Neural progenitor cell (in vitro differentiated cells): ENCODE measurements around the gene SPTSSB. TPM values are rescaled to one million over a fixed set of nuclear protein-coding genes. Genes with fewer than 3 reads are reported as not detected.
A peak's percentile ranks its signal among the peaks of the same experiment; 100 is the strongest.

Source experiments
- DNase-seq: peaks from one replicate; pipeline ENCODE4 v3.0.0-alpha.2; 2016; ENCODE audit warnings: low spot score
- H2AFZ ChIP-seq: fragments of 200-600 bp; sonication (generic); replicated peaks from 2 replicates; pipeline ENCODE4 v1.6.1; 2016; ENCODE audit warnings: antibody characterized with exemption
- H3F3A ChIP-seq: fragments of 200-600 bp; sonication (generic); 2 replicates; pipeline ENCODE4 v1.6.1; 2016; ENCODE audit warnings: antibody characterized with exemption, low read depth
- H3K27ac ChIP-seq: fragments of 200-600 bp; sonication (generic); 2 replicates; pipeline ENCODE4 v1.5.1; 2016; ENCODE audit warnings: mild to moderate bottlenecking
- H3K27me3 ChIP-seq: fragments of 200-600 bp; sonication (generic); 2 replicates; pipeline ENCODE4 v1.6.1; 2016; ENCODE audit warnings: mild to moderate bottlenecking, moderate library complexity
- H3K36me3 ChIP-seq: fragments of 200-600 bp; sonication (generic); 2 replicates; pipeline ENCODE4 v1.5.1; 2016
- H3K4me1 ChIP-seq: fragments of 200-600 bp; sonication (generic); 2 replicates; pipeline ENCODE4 v1.6.1; 2016; ENCODE audit warnings: mixed run types
- H3K4me2 ChIP-seq: fragments of 200-600 bp; sonication (generic); 2 replicates; pipeline ENCODE4 v1.6.1; 2016
- H3K4me3 ChIP-seq: fragments of 200-600 bp; sonication (generic); 2 replicates; pipeline ENCODE4 v1.5.1; 2016
- H3K79me2 ChIP-seq: fragments of 200-600 bp; sonication (generic); 2 replicates; pipeline ENCODE4 v1.6.1; 2016; ENCODE audit warnings: low read depth
- H3K9ac ChIP-seq: fragments of 200-600 bp; sonication (generic); 2 replicates; pipeline ENCODE4 v1.6.1; 2016
- H3K9me3 ChIP-seq: fragments of 200-600 bp; sonication (generic); 2 replicates; pipeline ENCODE4 v1.5.1; 2016; ENCODE audit warnings: low read depth
- H4K20me1 ChIP-seq: fragments of 200-600 bp; sonication (generic); 2 replicates; pipeline ENCODE4 v1.6.1; 2016; ENCODE audit warnings: low read depth
- H3K27ac Mint-ChIP-seq: 3 replicates; pipeline ENCODE4 v1.8.0; 2021; ENCODE audit warnings: mixed read lengths
- H3K27me3 Mint-ChIP-seq: 2 replicates; pipeline ENCODE4 v1.8.0; 2022; ENCODE audit warnings: low read depth, mild to moderate bottlenecking, inconsistent platforms, moderate library complexity, mixed read lengths; ENCODE audit not compliant: insufficient read depth
- H3K36me3 Mint-ChIP-seq: 3 replicates; pipeline ENCODE4 v1.8.0; 2021; ENCODE audit warnings: mixed read lengths
- H3K4me1 Mint-ChIP-seq: 3 replicates; pipeline ENCODE4 v1.8.0; 2021; ENCODE audit warnings: mixed read lengths
- H3K4me3 Mint-ChIP-seq: 3 replicates; pipeline ENCODE4 v1.8.0; 2021; ENCODE audit warnings: mild to moderate bottlenecking, moderate library complexity, mixed read lengths
- H3K9me3 Mint-ChIP-seq: 3 replicates; pipeline ENCODE4 v1.8.0; 2020; ENCODE audit warnings: mixed read lengths
- EZH2 ChIP-seq: fragments of 200-600 bp; sonication (generic); IDR thresholded peaks from 2 replicates; pipeline ENCODE4 v1.6.1; 2017; ENCODE audit warnings: antibody characterized with exemption, mild to moderate bottlenecking, moderate library complexity
- EZH2phosphoT487 ChIP-seq: fragments of 200-600 bp; sonication (generic); IDR thresholded peaks from 2 replicates; pipeline ENCODE4 v1.6.1; 2017; ENCODE audit warnings: antibody characterized with exemption
- total RNA-seq: library from RNA; depleted of rRNA; stranded (reverse); fragments of >200 nt; gene quantifications from 2 replicates; pipeline ENCODE4 v1.2.3, GENCODE V29; 2015; ENCODE audit warnings: low replicate concordance
- TF ChIP-seq, protein P1 (sequence below): fragments of 200-600 bp; sonication (generic); IDR thresholded peaks from 2 replicates; pipeline ENCODE4 v1.5.1; 2017; ENCODE audit warnings: antibody characterized with exemption, mild to moderate bottlenecking

The SPTSSB gene
- total RNA-seq, 1 donor from 2014 or later = 1.2 TPM

DNA sequence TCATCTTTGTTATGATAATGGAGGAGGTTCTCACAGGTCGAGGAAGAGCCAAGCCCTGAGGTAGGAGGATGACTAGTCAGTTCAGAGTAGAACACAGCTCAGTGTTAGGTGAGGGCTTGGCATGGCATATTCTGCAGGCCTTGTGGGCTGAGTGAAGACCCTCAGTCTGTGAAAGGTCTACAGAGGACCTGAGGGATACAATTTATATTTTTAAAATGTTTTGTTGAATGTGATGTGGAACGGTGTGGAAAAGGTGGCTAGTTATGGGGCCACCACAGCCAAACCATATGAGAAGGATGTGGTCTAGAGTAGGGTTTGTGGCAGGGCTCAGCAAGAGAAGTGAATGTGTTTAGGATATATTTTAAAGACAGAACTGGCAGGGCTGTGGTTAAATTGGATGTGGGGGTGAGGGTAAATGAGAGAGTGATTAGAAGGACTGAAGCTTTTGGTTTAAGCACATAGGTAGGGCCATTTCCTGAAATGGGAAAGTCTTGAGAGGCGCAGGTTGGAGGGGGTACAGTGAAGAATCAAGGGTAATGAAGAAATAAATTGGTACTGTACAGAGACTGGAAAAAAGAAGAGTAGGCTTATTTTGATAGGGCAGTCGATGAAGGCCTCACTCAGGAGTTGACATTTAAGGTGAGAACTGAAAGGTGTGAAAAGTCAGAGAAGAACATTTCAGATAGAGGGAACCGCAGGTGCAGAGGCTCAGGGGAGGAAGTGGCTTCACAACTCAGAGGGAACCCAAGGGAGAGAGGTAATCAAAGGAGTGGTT lies 60.5 kb downstream of the SPTSSB start:
- H3K4me3 Mint-ChIP-seq = no peak overlapping the region
- H3K4me2 ChIP-seq = no peak overlapping the region

GRCh38 chr3:161305095-161305991 lies 66.0 kb downstream of the SPTSSB start:
- no peak overlapping the region for H3K27ac Mint-ChIP-seq
- no peaks in the 10 kb centered on the region for H3K36me3 Mint-ChIP-seq

More for the DNA sequence above, 60.5 kb downstream of the SPTSSB start:
- Histone ChIP-seq H3F3A (no peaks in the 10 kb centered on the region), H3K79me2 (no peaks in the 10 kb centered on the region), H3K9me3 (no peaks in the 10 kb centered on the region), H3K4me3 (no peak overlapping the region), H4K20me1 (no peaks in the 10 kb centered on the region), H3K4me1 (no peaks in the 10 kb centered on the region), H3K27ac (no peak overlapping the region), H3K9ac (no peak overlapping the region), H2AFZ (peak overlapping the region; percentile 34), H3K36me3 (no peaks in the 10 kb centered on the region), H3K27me3 (no peaks in the 10 kb centered on the region)
- H3K36me3 Mint-ChIP-seq = peaks cover 2% of the 10 kb centered on the region
- no peaks in the 10 kb centered on the region for H3K27me3 Mint-ChIP-seq
- peaks cover 6% of the 10 kb centered on the region for H3K9me3 Mint-ChIP-seq
- H3K27ac Mint-ChIP-seq = no peak overlapping the region
- DNase-seq = no peak
- no peaks in the 10 kb centered on the region for H3K4me1 Mint-ChIP-seq
- TF ChIP-seq EZH2 (no peak), EZH2phosphoT487 (no peak)
- TF ChIP-seq, protein P1, sequence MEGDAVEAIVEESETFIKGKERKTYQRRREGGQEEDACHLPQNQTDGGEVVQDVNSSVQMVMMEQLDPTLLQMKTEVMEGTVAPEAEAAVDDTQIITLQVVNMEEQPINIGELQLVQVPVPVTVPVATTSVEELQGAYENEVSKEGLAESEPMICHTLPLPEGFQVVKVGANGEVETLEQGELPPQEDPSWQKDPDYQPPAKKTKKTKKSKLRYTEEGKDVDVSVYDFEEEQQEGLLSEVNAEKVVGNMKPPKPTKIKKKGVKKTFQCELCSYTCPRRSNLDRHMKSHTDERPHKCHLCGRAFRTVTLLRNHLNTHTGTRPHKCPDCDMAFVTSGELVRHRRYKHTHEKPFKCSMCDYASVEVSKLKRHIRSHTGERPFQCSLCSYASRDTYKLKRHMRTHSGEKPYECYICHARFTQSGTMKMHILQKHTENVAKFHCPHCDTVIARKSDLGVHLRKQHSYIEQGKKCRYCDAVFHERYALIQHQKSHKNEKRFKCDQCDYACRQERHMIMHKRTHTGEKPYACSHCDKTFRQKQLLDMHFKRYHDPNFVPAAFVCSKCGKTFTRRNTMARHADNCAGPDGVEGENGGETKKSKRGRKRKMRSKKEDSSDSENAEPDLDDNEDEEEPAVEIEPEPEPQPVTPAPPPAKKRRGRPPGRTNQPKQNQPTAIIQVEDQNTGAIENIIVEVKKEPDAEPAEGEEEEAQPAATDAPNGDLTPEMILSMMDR = no peak

DNA sequence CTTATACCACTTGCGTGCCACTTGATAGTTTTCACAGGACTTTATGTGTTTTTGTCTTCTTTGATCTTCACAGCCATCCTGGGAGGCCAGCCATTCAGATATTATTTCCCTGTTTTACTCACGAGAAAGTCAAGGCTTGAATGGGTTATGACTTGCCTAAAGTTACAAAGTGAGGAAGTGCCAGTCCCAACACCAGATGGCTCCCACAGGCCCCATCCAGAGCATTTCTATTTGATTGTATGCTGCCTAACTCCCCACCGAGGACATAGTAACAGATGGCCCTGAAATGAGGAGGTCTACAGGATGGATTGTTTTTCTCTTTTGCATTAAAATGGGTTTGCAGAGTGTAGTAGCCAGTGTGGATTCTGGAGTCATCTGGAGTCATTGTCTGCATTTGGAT lies 74.5 kb downstream of the SPTSSB start:
- Mint-ChIP-seq H3K27me3 (no peaks in the 10 kb centered on the region), H3K4me3 (no peak overlapping the region), H3K9me3 (peaks cover 8% of the 10 kb centered on the region), H3K36me3 (no peaks in the 10 kb centered on the region), H3K27ac (no peak overlapping the region), H3K4me1 (no peaks in the 10 kb centered on the region)
- H3K27ac ChIP-seq = no peak overlapping the region
- no peak overlapping the region for H3K4me3 ChIP-seq
- TF ChIP-seq EZH2 = no peak
- H3F3A ChIP-seq = no peaks in the 10 kb centered on the region
- DNase-seq = no peak
- H3K9me3 ChIP-seq = no peaks in the 10 kb centered on the region
- H3K4me2 ChIP-seq = no peak overlapping the region
- H3K27me3 ChIP-seq = no peaks in the 10 kb centered on the region
- H4K20me1 ChIP-seq = no peaks in the 10 kb centered on the region
- no peak overlapping the region for H3K9ac ChIP-seq
- H3K36me3 ChIP-seq = no peaks in the 10 kb centered on the region
- no peaks in the 10 kb centered on the region for H3K79me2 ChIP-seq
- H2AFZ ChIP-seq = no peak overlapping the region
- no peaks in the 10 kb centered on the region for H3K4me1 ChIP-seq

More at GRCh38 chr3:161305095-161305991, 66.0 kb downstream of the SPTSSB start:
- Histone ChIP-seq H3K79me2 (no peaks in the 10 kb centered on the region), H3K9ac (no peak overlapping the region), H3K4me1 (no peaks in the 10 kb centered on the region), H2AFZ (no peak overlapping the region), H3K27me3 (no peaks in the 10 kb centered on the region), H3K36me3 (no peaks in the 10 kb centered on the region), H3K27ac (no peak overlapping the region), H3K4me2 (no peak overlapping the region), H3K4me3 (no peak overlapping the region), H3F3A (no peaks in the 10 kb centered on the region), H3K9me3 (no peaks in the 10 kb centered on the region), H4K20me1 (no peaks in the 10 kb centered on the region)
- Mint-ChIP-seq H3K4me3 (no peak overlapping the region), H3K9me3 (peaks cover 4% of the 10 kb centered on the region), H3K27me3 (no peaks in the 10 kb centered on the region), H3K4me1 (no peaks in the 10 kb centered on the region)
- DNase-seq = peak; percentile 9
- no peak for TF ChIP-seq EZH2
- TF ChIP-seq, protein P1 = peak; percentile 66
- TF ChIP-seq EZH2phosphoT487 = no peak
